ENCODE results near the gene TMEM184C. TPM values are rescaled to one million over a fixed set of nuclear protein-coding genes. Genes with fewer than 3 reads are reported as not detected.

Gene TMEM184C
- total and polyA plus RNA-seq, 2 donors (not counting 1 experiment from before 2014, with no cell fraction given) = 4.9 to 27.5 TPM

DNA sequence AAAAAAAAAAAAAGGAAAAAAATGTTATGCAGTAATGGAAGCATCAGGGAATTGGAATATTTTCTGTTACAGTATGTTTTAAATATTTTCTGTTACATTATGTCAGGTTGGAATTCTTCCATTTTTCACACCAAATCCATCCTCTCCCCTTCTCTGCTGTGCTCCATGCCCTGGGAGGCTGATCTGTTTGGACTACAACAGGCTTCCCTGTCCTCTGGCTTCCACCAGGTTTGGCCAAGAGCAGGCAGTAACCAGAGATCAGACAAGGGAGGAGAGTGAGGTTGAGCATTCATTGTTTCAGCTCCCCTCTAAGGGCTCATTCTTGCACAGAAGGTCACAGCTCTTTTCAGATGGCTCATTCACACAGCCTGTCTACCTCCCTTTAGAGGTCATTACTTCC lies 11.7 kb upstream of the TMEM184C start:
- H3K27ac Mint-ChIP-seq = no peak overlapping the region
- Histone ChIP-seq H3K4me3 (ENCODE audit: control extremely low read depth in 1 of 5, extremely low read depth in 1 of 5, insufficient read depth in 1 of 5, low read depth in 2 of 5, low read length in 4 of 5) (no peak overlapping the region), H4K20me1 (ENCODE audit: control insufficient read depth, insufficient read depth, low read length, poor library complexity, severe bottlenecking) (no peaks in the 10 kb centered on the region), H3K79me2 (ENCODE audit: control insufficient read depth, insufficient read depth, low read length) (no peaks in the 10 kb centered on the region), H3K9ac (ENCODE audit: low read length) (no peak overlapping the region), H3K36me3 (replicated peaks in 1 of 2; ENCODE audit: control extremely low read depth in 1 of 2, control insufficient read depth in 1 of 2, extremely low read depth in 1 of 2, insufficient read depth in 2 of 2, low read length in 1 of 2) (no peaks in the 10 kb centered on the region), H3K27me3 (replicated peaks in 1 of 4; ENCODE audit: control extremely low read depth in 1 of 4, control insufficient read depth in 3 of 4, insufficient read depth in 4 of 4, low read length in 3 of 4) (no peaks in the 10 kb centered on the region), H3K27ac (ENCODE audit: low read length in 2 of 2) (no peak overlapping the region), H3K4me1 (ENCODE audit: control insufficient read depth in 2 of 2, insufficient read depth in 2 of 2, low read length in 2 of 2) (no peaks in the 10 kb centered on the region), H2AFZ (ENCODE audit: insufficient read depth, low read depth, low read length, poor library complexity, severe bottlenecking) (no peak overlapping the region), H3K4me2 (replicated peaks; ENCODE audit: low read depth, low read length, poor library complexity, severe bottlenecking) (no peak overlapping the region), H3K9me3 (ENCODE audit: control extremely low read depth in 1 of 3, control insufficient read depth in 2 of 3, insufficient read depth in 1 of 3, low read length in 2 of 3) (no peaks in the 10 kb centered on the region)
- ATAC-seq (ENCODE audit: low read depth) (no peak), DNase-seq (no peak)
- no peaks in the 10 kb centered on the region for H3K4me1 Mint-ChIP-seq
- ChIA-PET POLR2A (no interaction called here), CTCF (no interaction called here)
- TF ChIP-seq, protein P1, sequence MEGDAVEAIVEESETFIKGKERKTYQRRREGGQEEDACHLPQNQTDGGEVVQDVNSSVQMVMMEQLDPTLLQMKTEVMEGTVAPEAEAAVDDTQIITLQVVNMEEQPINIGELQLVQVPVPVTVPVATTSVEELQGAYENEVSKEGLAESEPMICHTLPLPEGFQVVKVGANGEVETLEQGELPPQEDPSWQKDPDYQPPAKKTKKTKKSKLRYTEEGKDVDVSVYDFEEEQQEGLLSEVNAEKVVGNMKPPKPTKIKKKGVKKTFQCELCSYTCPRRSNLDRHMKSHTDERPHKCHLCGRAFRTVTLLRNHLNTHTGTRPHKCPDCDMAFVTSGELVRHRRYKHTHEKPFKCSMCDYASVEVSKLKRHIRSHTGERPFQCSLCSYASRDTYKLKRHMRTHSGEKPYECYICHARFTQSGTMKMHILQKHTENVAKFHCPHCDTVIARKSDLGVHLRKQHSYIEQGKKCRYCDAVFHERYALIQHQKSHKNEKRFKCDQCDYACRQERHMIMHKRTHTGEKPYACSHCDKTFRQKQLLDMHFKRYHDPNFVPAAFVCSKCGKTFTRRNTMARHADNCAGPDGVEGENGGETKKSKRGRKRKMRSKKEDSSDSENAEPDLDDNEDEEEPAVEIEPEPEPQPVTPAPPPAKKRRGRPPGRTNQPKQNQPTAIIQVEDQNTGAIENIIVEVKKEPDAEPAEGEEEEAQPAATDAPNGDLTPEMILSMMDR (IDR thresholded peaks at IDR 0.05) = no peak
- no peak for TF ChIP-seq EZH2 (IDR thresholded peaks at IDR 0.05; ENCODE audit: borderline replicate concordance, insufficient read depth, low read depth, low read length, poor library complexity, severe bottlenecking)
- H3K9me3 Mint-ChIP-seq (ENCODE audit: insufficient read depth) = no peaks in the 10 kb centered on the region
- no peak overlapping the region for H3K4me3 Mint-ChIP-seq
- peaks cover 12% of the 10 kb centered on the region for H3K27me3 Mint-ChIP-seq
- intact Hi-C loops (cut with micrococcal nuclease) = no loop called here

DNA sequence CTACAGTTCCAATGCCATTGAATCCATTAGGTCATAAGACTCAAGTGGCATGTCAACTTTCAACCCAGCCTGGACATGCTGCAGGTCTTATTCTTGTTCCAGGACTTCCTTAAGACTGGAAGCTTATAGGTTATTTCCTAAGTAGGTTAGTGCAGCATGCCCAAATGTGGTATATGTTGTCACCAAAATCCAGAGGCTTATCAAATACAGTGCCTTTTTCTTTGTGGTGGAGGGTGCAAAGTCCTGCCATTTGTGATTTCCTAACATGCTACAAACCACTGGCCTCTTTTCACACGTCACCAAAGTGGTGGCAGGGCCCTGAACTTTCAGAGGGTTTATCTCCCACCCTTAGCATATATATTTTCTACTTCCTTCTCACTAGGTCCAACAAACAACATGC lies 9.7 kb upstream of the TMEM184C start:
- no peaks in the 10 kb centered on the region for H3K9me3 ChIP-seq (ENCODE audit: control extremely low read depth in 1 of 3, control insufficient read depth in 2 of 3, insufficient read depth in 1 of 3, low read length in 2 of 3)
- no peak overlapping the region for H2AFZ ChIP-seq (ENCODE audit: insufficient read depth, low read depth, low read length, poor library complexity, severe bottlenecking)
- intact Hi-C loops (cut with micrococcal nuclease) = no loop called here
- peaks cover 12% of the 10 kb centered on the region for H3K27me3 Mint-ChIP-seq
- H3K27me3 ChIP-seq (replicated peaks in 1 of 4; ENCODE audit: control extremely low read depth in 1 of 4, control insufficient read depth in 3 of 4, insufficient read depth in 4 of 4, low read length in 3 of 4) = peaks cover 0 to 2% (median 0%) of the 10 kb centered on the region in 4 experiments
- no peak overlapping the region for H3K4me2 ChIP-seq (replicated peaks; ENCODE audit: low read depth, low read length, poor library complexity, severe bottlenecking)
- no peak for DNase-seq
- no peaks in the 10 kb centered on the region for H4K20me1 ChIP-seq (ENCODE audit: control insufficient read depth, insufficient read depth, low read length, poor library complexity, severe bottlenecking)
- no peaks in the 10 kb centered on the region for H3K4me1 Mint-ChIP-seq
- no peak overlapping the region for H3K9ac ChIP-seq (ENCODE audit: low read length)
- H3K9me3 Mint-ChIP-seq (ENCODE audit: insufficient read depth) = no peaks in the 10 kb centered on the region
- no peaks in the 10 kb centered on the region for H3K79me2 ChIP-seq (ENCODE audit: control insufficient read depth, insufficient read depth, low read length)
- no peak overlapping the region for H3K4me3 Mint-ChIP-seq
- H3K27ac Mint-ChIP-seq = no peak overlapping the region
- ATAC-seq (ENCODE audit: low read depth) = no peak
- TF ChIP-seq EZH2 (IDR thresholded peaks at IDR 0.05; ENCODE audit: borderline replicate concordance, insufficient read depth, low read depth, low read length, poor library complexity, severe bottlenecking) = no peak
- TF ChIP-seq, protein P1 (IDR thresholded peaks at IDR 0.05) = no peak
- ChIA-PET CTCF (no interaction called here), POLR2A (no interaction called here)
- H3K4me3 ChIP-seq (ENCODE audit: control extremely low read depth in 1 of 5, extremely low read depth in 1 of 5, insufficient read depth in 1 of 5, low read depth in 2 of 5, low read length in 4 of 5) = no peak overlapping the region
- no peaks in the 10 kb centered on the region for H3K36me3 ChIP-seq (replicated peaks in 1 of 2; ENCODE audit: control extremely low read depth in 1 of 2, control insufficient read depth in 1 of 2, extremely low read depth in 1 of 2, insufficient read depth in 2 of 2, low read length in 1 of 2)
- WGBS (ENCODE audit: insufficient coverage) = no CpG with 5 or more reads among the region's 1 CpG
- no peak overlapping the region for H3K27ac ChIP-seq (ENCODE audit: low read length in 2 of 2)
- no peaks in the 10 kb centered on the region for H3K4me1 ChIP-seq (ENCODE audit: control insufficient read depth in 2 of 2, insufficient read depth in 2 of 2, low read length in 2 of 2)

Measured in B cell (primary cell).